Measurements from ENCODE around the gene NFIA.

The NFIA gene

GRCh38 chr1:61130338-61131000 lies 48.1 kb downstream of the NFIA start:
- no peak for DNase-seq (ENCODE audit: low read depth)

- no peak for DNase-seq (ENCODE audit: low read depth)
Measured at GRCh38 chr1:61131248-61131647, 48.9 kb downstream of the NFIA start.

- no peak for DNase-seq (ENCODE audit: low read depth)
Measured at GRCh38 chr1:61131716-61132115, 49.4 kb downstream of the NFIA start.

GRCh38 chr1:61132176-61132638 lies 49.8 kb downstream of the NFIA start:
- DNase-seq (ENCODE audit: low read depth): no peak

GRCh38 chr1:61132645-61133334 lies 50.4 kb downstream of the NFIA start:
- DNase-seq (ENCODE audit: low read depth): no peak

- no peak for DNase-seq (ENCODE audit: low read depth)
Measured at GRCh38 chr1:61133335-61134019, 51.1 kb downstream of the NFIA start.

GRCh38 chr1:61135291-61135690 lies 52.9 kb downstream of the NFIA start:
- no peak for DNase-seq (ENCODE audit: low read depth)

GRCh38 chr1:61138305-61138704 lies 55.9 kb downstream of the NFIA start:
- no peak for DNase-seq (ENCODE audit: low read depth)

- DNase-seq (ENCODE audit: low read depth): no peak
Measured at GRCh38 chr1:61138921-61139774, 56.8 kb downstream of the NFIA start.

GRCh38 chr1:61139775-61140549 lies 57.6 kb downstream of the NFIA start:
- no peak for DNase-seq (ENCODE audit: low read depth)

GRCh38 chr1:61140778-61141177 lies 58.4 kb downstream of the NFIA start:
- no peak for DNase-seq (ENCODE audit: low read depth)

GRCh38 chr1:61141288-61142042 lies 59.1 kb downstream of the NFIA start:
- no peak for DNase-seq (ENCODE audit: low read depth)

GRCh38 chr1:61142043-61142440 lies 59.7 kb downstream of the NFIA start:
- no peak for DNase-seq (ENCODE audit: low read depth)

- DNase-seq (ENCODE audit: low read depth): no peak
Measured at GRCh38 chr1:61142726-61143500, 60.6 kb downstream of the NFIA start.

GRCh38 chr1:61143821-61144424 lies 61.6 kb downstream of the NFIA start:
- no peak for DNase-seq (ENCODE audit: low read depth)

- no peak for DNase-seq (ENCODE audit: low read depth)
Measured at GRCh38 chr1:61149010-61149860, 66.9 kb downstream of the NFIA start.

GRCh38 chr1:61151565-61151964 lies 69.2 kb downstream of the NFIA start:
- no peak for DNase-seq (ENCODE audit: low read depth)

GRCh38 chr1:61152066-61152465 lies 69.7 kb downstream of the NFIA start:
- DNase-seq (ENCODE audit: low read depth): no peak
